Ovary (tissue), 3 donors: ENCODE data around the gene PPP2R2B.

Experiments
- CTCF ChIP-seq, 3 donors: fragments of 450-650 bp in 2 of 3; fragments of 200-600 bp in 1 of 3; IDR thresholded peaks; one replicate each; pipeline versions ENCODE4 v1.5.1 to v1.8.0; 2016 to 2022; ENCODE audit warnings: antibody characterized with exemption in 3 of 3, mild to moderate bottlenecking in 1 of 3
- EP300 ChIP-seq: sonication (generic); formaldehyde crosslinking; IDR thresholded peaks from one replicate; pipeline ENCODE4 v1.6.1; 2017; ENCODE audit warnings: antibody characterized with exemption
- POLR2A ChIP-seq: fragments of 450-650 bp; IDR thresholded peaks from one replicate; pipeline ENCODE4 v1.6.1; 2017; ENCODE audit warnings: antibody characterized with exemption, mild to moderate bottlenecking, moderate library complexity
- donor health status: DM: no; HTN: no; CAD: no.

- TF ChIP-seq CTCF (IDR thresholded peaks at IDR 0.05) (no peak), POLR2A (no peak), EP300 (no peak)
Measured at GRCh38 chr5:146699664-146700418, 178.7 kb downstream of the PPP2R2B start.
